ENCODE measurements around the gene OR8I2.
"Not testable (repeated sequence)": the region's sequence is repeated elsewhere in the genome, so short reads cannot be mapped to it uniquely, and the experiment has no call there.

The OR8I2 gene

DNA sequence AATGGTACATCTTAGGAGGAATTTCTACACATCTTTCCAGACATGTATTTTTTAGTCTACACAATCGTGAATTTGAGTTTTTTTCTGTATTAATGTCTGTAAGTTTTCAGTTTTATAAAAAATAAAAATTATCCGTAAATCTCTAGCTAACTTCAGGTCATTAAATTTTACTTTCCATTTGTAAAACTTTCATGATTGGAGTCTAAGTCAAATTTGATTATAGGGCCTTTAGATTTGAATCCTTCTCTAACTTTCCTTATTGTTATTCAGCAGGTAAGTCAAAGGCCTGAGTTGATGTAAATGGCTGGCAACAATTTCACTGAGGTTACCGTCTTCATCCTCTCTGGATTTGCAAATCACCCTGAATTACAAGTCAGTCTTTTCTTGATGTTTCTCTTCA, at the start of gene OR8I2:
Gene OR8I2, plus strand, starts transcription at position 301 of the 400 bp plus-strand sequence. Its CDS starts 0 bp downstream, at position 301.
- Mint-ChIP-seq H3K27ac (no peak within 1 kb of the TSS), H3K27me3 (no peaks in the 10 kb centered on the region), H3K36me3 (no peaks in the 10 kb centered on the region), H3K9me3 (no peaks in the 10 kb centered on the region), H3K4me3 (no peak within 1 kb of the TSS), H3K4me1 (no peaks in the 10 kb centered on the region)

- Mint-ChIP-seq H3K9me3 (peaks cover 5% of the 10 kb centered on the region), H3K4me1 (no peaks in the 10 kb centered on the region), H3K27me3 (no peaks in the 10 kb centered on the region), H3K36me3 (no peaks in the 10 kb centered on the region), H3K4me3 (no peak overlapping the region), H3K27ac (no peak overlapping the region)
Measured at GRCh38 chr11:56045538-56045937, 47.6 kb upstream of the OR8I2 start.

GRCh38 chr11:56048480-56048879, 44.6 kb upstream of the OR8I2 start:
- H3K27ac Mint-ChIP-seq = no peak overlapping the region
- no peaks in the 10 kb centered on the region for H3K9me3 Mint-ChIP-seq
- H3K27me3 Mint-ChIP-seq = no peaks in the 10 kb centered on the region
- H3K4me1 Mint-ChIP-seq = no peaks in the 10 kb centered on the region
- H3K36me3 Mint-ChIP-seq = no peaks in the 10 kb centered on the region
- no peak overlapping the region for H3K4me3 Mint-ChIP-seq

- Mint-ChIP-seq H3K27ac (no peak overlapping the region), H3K27me3 (no peaks in the 10 kb centered on the region), H3K9me3 (no peaks in the 10 kb centered on the region), H3K4me3 (no peak overlapping the region), H3K36me3 (no peaks in the 10 kb centered on the region), H3K4me1 (no peaks in the 10 kb centered on the region)
Measured at GRCh38 chr11:56049487-56049886, 43.6 kb upstream of the OR8I2 start.

- H3K4me1 Mint-ChIP-seq, H3K27ac Mint-ChIP-seq, H3K27me3 Mint-ChIP-seq, H3K4me3 Mint-ChIP-seq, H3K36me3 Mint-ChIP-seq: not testable (repeated sequence)
- peaks cover 22% of the 10 kb centered on the region for H3K9me3 Mint-ChIP-seq
Measured at GRCh38 chr11:56056366-56056765, 36.7 kb upstream of the OR8I2 start.

DNA sequence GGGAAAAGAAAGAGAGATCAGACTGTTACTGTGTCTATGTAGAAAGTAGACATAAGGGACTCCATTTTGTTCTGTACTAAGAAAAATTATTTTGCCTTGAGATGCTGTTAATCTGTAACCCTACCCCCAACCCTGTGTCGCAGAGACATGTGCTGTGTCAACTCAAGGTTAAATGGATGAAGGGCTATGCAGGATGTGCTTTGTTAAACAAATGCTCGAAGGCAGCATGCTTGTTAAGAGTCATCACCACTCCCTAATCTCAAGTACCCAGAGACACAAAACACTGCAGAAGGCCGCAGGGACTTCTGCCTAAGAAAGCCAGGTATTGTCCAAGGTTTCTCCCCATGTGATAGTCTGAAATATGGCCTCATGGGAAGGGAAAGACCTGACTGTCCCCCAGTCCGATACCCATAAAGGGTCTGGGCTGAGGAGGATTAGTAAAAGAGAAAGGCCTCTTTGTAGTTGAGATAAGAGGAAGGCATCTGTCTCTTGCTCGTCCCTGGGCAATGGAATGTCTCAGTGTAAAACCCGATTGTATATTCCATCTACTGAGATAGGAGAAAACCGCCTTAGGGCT, 35.4 kb upstream of the OR8I2 start:
- H3K9me3 Mint-ChIP-seq = peaks cover 22% of the 10 kb centered on the region
- not testable (repeated sequence) for H3K27me3 Mint-ChIP-seq, H3K27ac Mint-ChIP-seq, H3K4me1 Mint-ChIP-seq, H3K36me3 Mint-ChIP-seq, H3K4me3 Mint-ChIP-seq

DNA sequence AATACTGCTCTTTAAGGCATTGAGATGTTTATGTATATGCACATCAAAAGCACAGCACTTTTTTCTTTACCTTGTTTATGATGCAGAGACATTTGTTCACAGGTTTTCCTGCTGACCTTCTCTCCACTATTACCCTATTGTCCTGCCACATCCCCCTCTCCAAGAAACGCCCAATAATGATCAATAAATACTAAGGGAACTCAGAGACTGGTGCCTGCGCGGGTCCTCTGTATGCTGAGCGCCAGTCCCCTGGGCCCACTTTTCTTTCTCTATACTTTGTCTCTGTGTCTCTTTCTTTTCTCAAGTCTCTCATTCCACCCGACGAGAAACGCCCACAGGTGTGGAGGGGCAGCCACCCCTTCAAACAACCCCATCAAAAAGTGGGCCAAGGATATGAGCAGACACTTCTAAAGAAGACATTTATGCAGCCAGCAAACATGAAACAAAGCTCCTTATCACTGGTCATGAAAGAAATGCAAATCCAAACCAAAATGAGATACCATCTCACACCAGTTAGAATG, 34.8 kb upstream of the OR8I2 start:
- not testable (repeated sequence) for H3K4me1 Mint-ChIP-seq, H3K27ac Mint-ChIP-seq, H3K4me3 Mint-ChIP-seq, H3K36me3 Mint-ChIP-seq, H3K27me3 Mint-ChIP-seq
- peaks cover 22% of the 10 kb centered on the region for H3K9me3 Mint-ChIP-seq

DNA sequence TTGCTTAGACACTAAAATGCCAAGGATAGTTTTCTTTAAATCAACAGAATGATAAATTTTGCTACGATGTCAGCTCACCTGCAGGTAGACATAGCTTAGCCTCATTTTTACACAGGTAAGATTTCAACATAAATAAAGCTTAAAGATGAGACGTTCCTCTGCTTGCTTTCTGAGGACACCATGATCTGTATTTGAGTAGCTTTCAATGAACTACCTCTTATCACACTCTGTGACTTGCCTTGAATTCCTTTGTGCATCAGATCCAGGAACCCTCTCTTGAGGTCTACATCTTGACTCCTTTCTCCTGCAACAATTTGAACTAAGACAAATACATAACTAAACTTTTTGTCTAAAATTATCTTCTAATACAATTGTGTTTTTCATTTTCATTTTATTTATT, 26.1 kb upstream of the OR8I2 start:
- Mint-ChIP-seq H3K27ac (no peak overlapping the region), H3K9me3 (no peaks in the 10 kb centered on the region), H3K27me3 (no peaks in the 10 kb centered on the region), H3K36me3 (no peaks in the 10 kb centered on the region), H3K4me1 (no peaks in the 10 kb centered on the region), H3K4me3 (no peak overlapping the region)

- Mint-ChIP-seq H3K9me3 (no peaks in the 10 kb centered on the region), H3K4me1 (no peaks in the 10 kb centered on the region), H3K27me3 (no peaks in the 10 kb centered on the region), H3K4me3 (no peak overlapping the region), H3K27ac (no peak overlapping the region), H3K36me3 (no peaks in the 10 kb centered on the region)
Measured at GRCh38 chr11:56089697-56090096, 3.4 kb upstream of the OR8I2 start.

GRCh38 chr11:56103210-56103737, 10.2 kb downstream of the OR8I2 start, which contains the start of gene OR8H2:
OR8H2 (plus strand) TSS chr11:56103687; CDS start chr11:56105043, 1,356 bp downstream.
- Mint-ChIP-seq H3K27ac (no peak within 1 kb of the TSS), H3K4me3 (no peak within 1 kb of the TSS), H3K36me3 (no peaks in the 10 kb centered on the region), H3K9me3 (peaks cover 13% of the 10 kb centered on the region), H3K4me1 (no peaks in the 10 kb centered on the region), H3K27me3 (no peaks in the 10 kb centered on the region)

DNA sequence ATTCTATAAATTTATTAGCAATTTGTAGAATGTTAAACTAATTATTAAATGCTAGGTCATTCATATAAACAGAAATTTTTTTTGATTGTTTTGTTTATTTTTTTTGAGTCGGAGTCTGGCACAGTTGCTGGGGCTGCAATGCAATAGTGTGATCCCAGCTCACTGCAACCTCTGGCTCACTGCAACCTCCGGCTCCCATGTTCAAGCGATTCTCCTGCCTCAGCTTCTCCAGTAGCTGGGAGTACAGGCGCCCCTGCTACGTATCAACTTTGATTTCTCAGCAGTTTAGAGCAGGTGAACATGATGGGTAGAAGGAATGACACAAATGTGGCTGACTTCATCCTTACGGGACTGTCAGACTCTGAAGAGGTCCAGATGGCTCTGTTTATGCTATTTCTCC, 29.0 kb downstream of the OR8I2 start, which contains the start of gene OR8H3:
Gene OR8H3, plus strand, starts transcription at position 301 of the 400 bp plus-strand sequence. Its CDS starts 0 bp downstream, at position 301.
- Mint-ChIP-seq H3K27ac (no peak within 1 kb of the TSS), H3K27me3 (no peaks in the 10 kb centered on the region), H3K4me1 (no peaks in the 10 kb centered on the region), H3K4me3 (no peak within 1 kb of the TSS), H3K36me3 (no peaks in the 10 kb centered on the region), H3K9me3 (peaks cover 7% of the 10 kb centered on the region)

DNA sequence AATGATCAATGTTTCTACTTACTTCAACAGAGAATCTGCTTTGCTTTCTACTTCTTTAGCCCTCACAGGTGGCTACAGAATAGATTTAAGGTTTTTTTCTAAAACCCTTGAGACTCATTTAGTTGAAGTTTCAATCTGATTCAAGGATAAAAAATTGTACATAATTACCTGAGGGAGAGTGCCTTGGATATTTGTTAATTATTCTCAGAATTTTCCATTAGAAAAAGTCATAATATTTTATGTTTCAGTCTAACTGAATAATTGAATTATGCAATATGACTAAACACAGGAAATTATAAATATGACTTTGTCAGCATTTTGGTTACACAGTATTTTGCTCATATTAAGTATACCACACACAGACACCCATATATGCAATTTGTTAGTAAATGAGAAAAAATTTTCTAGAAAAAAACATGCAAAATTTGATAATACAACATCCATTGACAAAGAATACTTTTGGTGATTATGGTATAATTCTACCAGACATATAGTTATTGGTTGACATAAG, 47.1 kb downstream of the OR8I2 start, which contains the start of gene OR8J3:
Gene OR8J3, minus strand, starts transcription at position 51 of the 511 bp plus-strand sequence. CDS start 2,483 bp downstream, outside the sequence.
- Mint-ChIP-seq H3K4me3 (no peak within 1 kb of the TSS), H3K27ac (no peak within 1 kb of the TSS), H3K4me1 (no peaks in the 10 kb centered on the region), H3K36me3 (no peaks in the 10 kb centered on the region), H3K27me3 (no peaks in the 10 kb centered on the region), H3K9me3 (peaks cover 16% of the 10 kb centered on the region)

DNA sequence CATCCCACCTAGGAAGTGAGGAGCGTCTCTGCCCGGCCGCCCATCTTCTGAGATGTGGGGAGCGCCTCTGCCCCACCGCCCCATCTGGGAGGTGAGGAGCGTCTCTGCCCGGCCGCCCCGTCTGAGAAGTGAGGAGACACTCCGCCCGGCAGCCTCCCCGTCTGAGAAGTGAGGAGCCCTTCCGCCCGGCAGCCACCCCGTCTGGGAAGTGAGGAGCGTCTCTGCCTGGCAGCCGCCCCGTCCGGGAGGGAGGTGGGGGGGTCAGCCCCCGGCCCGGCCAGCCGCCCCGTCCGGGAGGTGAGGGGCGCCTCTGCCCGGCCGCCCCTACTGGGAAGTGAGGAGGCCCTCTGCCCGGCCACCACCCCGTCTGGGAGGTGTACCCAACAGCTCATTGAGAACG, 50.6 kb downstream of the OR8I2 start:
- H3K4me3 Mint-ChIP-seq, H3K27me3 Mint-ChIP-seq, H3K36me3 Mint-ChIP-seq, H3K27ac Mint-ChIP-seq, H3K4me1 Mint-ChIP-seq: not testable (repeated sequence)
- peaks cover 10% of the 10 kb centered on the region for H3K9me3 Mint-ChIP-seq

Data from activated naive CD4-positive, alpha-beta T cell treated with anti-CD3 and anti-CD28 coated beads, Interleukin-2, amount 50 U/mL, for 24 hours (primary cell).